ENCODE data around the gene ALG14. TPM values are rescaled to one million over a fixed set of nuclear protein-coding genes. Genes with fewer than 3 reads are reported as not detected.
A peak's percentile ranks its signal among the peaks of the same experiment; 100 is the strongest.

ALG14 gene
- total and polyA plus RNA-seq, 2 donors (not counting 3 experiments of a cell fraction or from before 2014, with no cell fraction given): 2.6 to 8.6 TPM

DNA sequence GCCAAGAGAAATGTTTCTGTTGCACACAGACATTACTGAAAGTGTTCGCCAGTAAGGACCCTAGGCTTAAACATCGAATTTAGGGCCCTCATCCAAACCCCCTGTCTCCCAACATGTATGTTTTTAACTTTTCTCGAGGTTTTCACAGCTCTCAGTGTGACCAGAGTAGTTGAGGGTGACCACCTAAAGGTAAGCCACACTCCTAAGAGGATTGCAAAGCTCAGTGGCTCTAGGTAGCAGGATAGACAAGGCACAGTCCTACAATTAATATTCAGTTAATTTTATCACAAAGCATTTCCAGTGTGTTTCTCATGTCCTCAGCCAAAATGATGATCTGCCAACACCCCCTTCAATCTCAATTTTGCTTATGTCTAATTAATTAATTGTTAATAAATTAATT, 695 bp upstream of the ALG14 start:
- DNase-seq (ENCODE audit: low read depth, low spot score) (no peak), FAIRE-seq (no peak)
- no TSS peak for BruUV-seq (replicated peaks)
- no peaks in the 10 kb centered on the region for H3K9me3 ChIP-seq (replicated peaks; ENCODE audit: control insufficient read depth, insufficient read depth, low read length)
- H3K9ac ChIP-seq (replicated peaks; ENCODE audit: extremely low read depth, insufficient read depth, low read length): peak overlapping the region; percentile 76
- H3K79me2 ChIP-seq (ENCODE audit: control insufficient read depth, insufficient read depth, low read length): no peaks in the 10 kb centered on the region
- no peaks in the 10 kb centered on the region for H3K9me1 ChIP-seq (replicated peaks; ENCODE audit: control insufficient read depth, extremely low read depth, insufficient read depth, low read length)
- peaks cover 7% of the 10 kb centered on the region for H3K4me1 ChIP-seq (ENCODE audit: control insufficient read depth, extremely low read depth, insufficient read depth, low read length)
- TF ChIP-seq, protein P1, sequence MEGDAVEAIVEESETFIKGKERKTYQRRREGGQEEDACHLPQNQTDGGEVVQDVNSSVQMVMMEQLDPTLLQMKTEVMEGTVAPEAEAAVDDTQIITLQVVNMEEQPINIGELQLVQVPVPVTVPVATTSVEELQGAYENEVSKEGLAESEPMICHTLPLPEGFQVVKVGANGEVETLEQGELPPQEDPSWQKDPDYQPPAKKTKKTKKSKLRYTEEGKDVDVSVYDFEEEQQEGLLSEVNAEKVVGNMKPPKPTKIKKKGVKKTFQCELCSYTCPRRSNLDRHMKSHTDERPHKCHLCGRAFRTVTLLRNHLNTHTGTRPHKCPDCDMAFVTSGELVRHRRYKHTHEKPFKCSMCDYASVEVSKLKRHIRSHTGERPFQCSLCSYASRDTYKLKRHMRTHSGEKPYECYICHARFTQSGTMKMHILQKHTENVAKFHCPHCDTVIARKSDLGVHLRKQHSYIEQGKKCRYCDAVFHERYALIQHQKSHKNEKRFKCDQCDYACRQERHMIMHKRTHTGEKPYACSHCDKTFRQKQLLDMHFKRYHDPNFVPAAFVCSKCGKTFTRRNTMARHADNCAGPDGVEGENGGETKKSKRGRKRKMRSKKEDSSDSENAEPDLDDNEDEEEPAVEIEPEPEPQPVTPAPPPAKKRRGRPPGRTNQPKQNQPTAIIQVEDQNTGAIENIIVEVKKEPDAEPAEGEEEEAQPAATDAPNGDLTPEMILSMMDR (IDR thresholded peaks at IDR 0.05; ENCODE audit: extremely low read depth in 1 of 2, insufficient read depth in 1 of 2, low read depth in 1 of 2, low read length in 2 of 2): no peak
- no peak for TF ChIP-seq EZH2 (IDR thresholded peaks at IDR 0.05; ENCODE audit: borderline replicate concordance, low read depth, low read length, severe bottlenecking)
- no peaks in the 10 kb centered on the region for H3K36me3 ChIP-seq (ENCODE audit: control insufficient read depth in 2 of 2, extremely low read depth in 1 of 2, insufficient read depth in 2 of 2, low read length in 2 of 2)
- H2AFZ ChIP-seq (ENCODE audit: low read depth, low read length): peak overlapping the region; percentile 99
- no peak overlapping the region for H3K27ac ChIP-seq (ENCODE audit: insufficient read depth, low read depth, low read length)
- CTCF ChIA-PET: interaction anchor here (0.8 to 2.7 kb wide), 9 partner anchors 9 to 267 kb away, joined by 3 to 37 read pairs (median 6); partner anchors contain the start of genes RWDD3 and TLCD4
- intact Hi-C loops (cut with micrococcal nuclease) (loop anchor here (2.0 to 5.0 kb wide), 2 partner anchors 44 to 161 kb away; partner anchors contain the start of genes RWDD3 and TLCD4), dilution Hi-C loops (cut with MboI; ENCODE audit: extremely low pct_ligation_motif_present, low sequenced_read_pairs) (no loop called here)
- peaks cover 4 to 7% of the 10 kb centered on the region in 2 experiments for H3K27me3 ChIP-seq (ENCODE audit: control insufficient read depth in 2 of 2, insufficient read depth in 2 of 2, low read length in 2 of 2)
- H3K4me2 ChIP-seq (ENCODE audit: insufficient read depth, low read length): peak overlapping the region; percentile 94
- H3K4me3 ChIP-seq (replicated peaks in 1 of 3; ENCODE audit: insufficient read depth in 1 of 3, low read depth in 1 of 3, low read length in 3 of 3): peak overlapping the region; percentile 25 to 75 (median 65)
- POLR2A ChIA-PET: interaction anchor here (1.1 kb wide), 2 partner anchors 11 to 160 kb away, joined by 3 to 4 read pairs; partner anchors contain the start of gene RWDD3
- H4K20me1 ChIP-seq (replicated peaks; ENCODE audit: control insufficient read depth, extremely low read depth, insufficient read depth, low read length): no peaks in the 10 kb centered on the region

DNA sequence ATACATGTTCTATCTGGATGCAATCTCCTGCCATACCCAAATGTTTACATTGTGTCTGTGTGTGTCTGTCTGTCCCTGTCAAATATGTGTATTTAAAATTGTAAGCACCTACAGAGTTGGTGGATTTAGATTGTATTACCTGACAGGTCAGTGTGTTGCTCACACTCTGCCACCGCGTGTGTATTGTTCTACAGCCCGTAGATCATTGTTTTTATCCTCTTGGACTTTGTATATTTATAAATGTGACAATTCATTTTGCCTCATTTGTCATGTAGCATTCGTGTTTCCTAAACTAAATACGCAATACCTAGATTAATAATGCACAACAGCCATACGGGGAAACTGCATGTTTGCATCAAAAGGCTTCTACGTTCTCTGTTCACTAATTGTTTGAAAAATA, 634 bp downstream of the ALG14 start:
- peaks cover 1 to 5% of the 10 kb centered on the region in 2 experiments for H3K27me3 ChIP-seq (ENCODE audit: control insufficient read depth in 2 of 2, insufficient read depth in 2 of 2, low read length in 2 of 2)
- H3K27ac ChIP-seq (ENCODE audit: insufficient read depth, low read depth, low read length): peak overlapping the region; percentile 50
- peak overlapping the region; percentile 76 for H3K9ac ChIP-seq (replicated peaks; ENCODE audit: extremely low read depth, insufficient read depth, low read length)
- H3K36me3 ChIP-seq (ENCODE audit: control insufficient read depth in 2 of 2, extremely low read depth in 1 of 2, insufficient read depth in 2 of 2, low read length in 2 of 2): no peaks in the 10 kb centered on the region
- FAIRE-seq: no peak
- TF ChIP-seq FOS (IDR thresholded peaks at IDR 0.05; ENCODE audit: borderline replicate concordance, insufficient read depth, low read length): no peak
- TF ChIP-seq EZH2 (IDR thresholded peaks at IDR 0.05; ENCODE audit: borderline replicate concordance, low read depth, low read length, severe bottlenecking): no peak
- TF ChIP-seq MYC (IDR thresholded peaks at IDR 0.05; ENCODE audit: low read depth, low read length): no peak
- BruUV-seq (replicated peaks): TSS peak; percentile 80
- ChIA-PET CTCF (interaction anchor here (1.0 to 2.7 kb wide), 4 partner anchors 10 to 162 kb away, joined by 5 to 37 read pairs (median 14); partner anchors contain the start of gene RWDD3), POLR2A (no interaction called here)
- no peaks in the 10 kb centered on the region for H3K9me1 ChIP-seq (replicated peaks; ENCODE audit: control insufficient read depth, extremely low read depth, insufficient read depth, low read length)
- H3K4me1 ChIP-seq (ENCODE audit: control insufficient read depth, extremely low read depth, insufficient read depth, low read length): peaks cover 7% of the 10 kb centered on the region
- no peaks in the 10 kb centered on the region for H4K20me1 ChIP-seq (replicated peaks; ENCODE audit: control insufficient read depth, extremely low read depth, insufficient read depth, low read length)
- no peak for DNase-seq (ENCODE audit: low read depth, low spot score)
- H3K4me3 ChIP-seq (replicated peaks in 1 of 3; ENCODE audit: insufficient read depth in 1 of 3, low read depth in 1 of 3, low read length in 3 of 3): peak overlapping the region; percentile 25 to 75 (median 65)
- peak overlapping the region; percentile 99 for H2AFZ ChIP-seq (ENCODE audit: low read depth, low read length)
- intact Hi-C loops (cut with micrococcal nuclease): loop anchor here (2.0 to 5.0 kb wide), 2 partner anchors 45 to 163 kb away; partner anchors contain the start of genes RWDD3 and TLCD4
- no peaks in the 10 kb centered on the region for H3K9me3 ChIP-seq (replicated peaks; ENCODE audit: control insufficient read depth, insufficient read depth, low read length)
- H3K79me2 ChIP-seq (ENCODE audit: control insufficient read depth, insufficient read depth, low read length): no peaks in the 10 kb centered on the region
- H3K4me2 ChIP-seq (ENCODE audit: insufficient read depth, low read length): peak overlapping the region; percentile 94
- dilution Hi-C loops (cut with MboI; ENCODE audit: extremely low pct_ligation_motif_present, low sequenced_read_pairs): no loop called here

Data from endothelial cell of umbilical vein (primary cell).